CD14-positive monocyte (primary cell): Measurements from ENCODE around the gene CD177. TPM values are rescaled to one million over a fixed set of nuclear protein-coding genes. Genes with fewer than 3 reads are reported as not detected.
"Not testable (repeated sequence)": the region's sequence is repeated elsewhere in the genome, so short reads cannot be mapped to it uniquely, and the experiment has no call there.

Source experiments
- DNase-seq, 3 donors: peaks; one replicate each; pipeline ENCODE4 v3.0.0-alpha.2; 2011 to 2022
- H2AFZ ChIP-seq: 2 replicates; pipeline ENCODE4 v1.6.0; 2012; ENCODE audit warnings: mild to moderate bottlenecking, low read depth, low read length, inconsistent platforms; ENCODE audit not compliant: insufficient read depth, poor library complexity, severe bottlenecking
- H3K27ac ChIP-seq, 2 donors: 1 replicate in 1 of 2; 2 replicates in 1 of 2; pipeline ENCODE4 v1.5.1; 2012 to 2013; ENCODE audit warnings: low read length in 2 of 2, control low read depth in 1 of 2, inconsistent platforms in 1 of 2, low read depth in 1 of 2, mild to moderate bottlenecking in 1 of 2
- H3K27me3 ChIP-seq, 2 donors: one replicate each; pipeline versions ENCODE4 v1.6.0 to v1.6.1; 2011 to 2013; ENCODE audit warnings: low read length in 2 of 2; ENCODE audit not compliant: control insufficient read depth in 2 of 2, insufficient read depth in 2 of 2
- H3K36me3 ChIP-seq, 2 donors: replicated peaks in 1 of 2; 1 replicate in 1 of 2; 2 replicates in 1 of 2; pipeline versions ENCODE4 v1.5.1 to v1.6.1; 2012 to 2013; ENCODE audit warnings: low read length in 2 of 2, control low read depth in 1 of 2, inconsistent platforms in 1 of 2, mild to moderate bottlenecking in 1 of 2; ENCODE audit not compliant: insufficient read depth in 2 of 2, control insufficient read depth in 1 of 2
- H3K4me1 ChIP-seq, 2 donors: 1 replicate in 1 of 2; 2 replicates in 1 of 2; pipeline versions ENCODE4 v1.5.1 to v1.6.1; 2012 to 2013; ENCODE audit warnings: low read length in 2 of 2, control low read depth in 1 of 2, inconsistent platforms in 1 of 2, mild to moderate bottlenecking in 1 of 2, moderate library complexity in 1 of 2; ENCODE audit not compliant: insufficient read depth in 2 of 2, control insufficient read depth in 1 of 2
- H3K4me2 ChIP-seq: replicated peaks from 2 replicates; pipeline ENCODE3; 2012; ENCODE audit warnings: low read length, moderate library complexity, mild to moderate bottlenecking; ENCODE audit not compliant: poor library complexity, severe bottlenecking; ENCODE audit errors: extremely low read depth
- H3K4me3 ChIP-seq, 3 experiments: fragments of 200-600 bp in 1 of 3; sonication (generic) in 1 of 3; replicated peaks in 1 of 3; 1 replicate in 2 of 3; 2 replicates in 1 of 3; pipeline ENCODE4 v1.5.1; 2011 to 2013; ENCODE audit warnings: low read length in 3 of 3, mild to moderate bottlenecking in 3 of 3, control low read depth in 2 of 3, low read depth in 2 of 3, inconsistent platforms in 1 of 3, moderate library complexity in 1 of 3
- H3K79me2 ChIP-seq: 2 replicates; pipeline ENCODE4 v1.6.0; 2012; ENCODE audit warnings: mild to moderate bottlenecking, control low read depth, inconsistent platforms, low read length, moderate library complexity; ENCODE audit not compliant: insufficient read depth
- H3K9ac ChIP-seq: 2 replicates; pipeline ENCODE4 v1.6.0; 2017; ENCODE audit warnings: low read length, mild to moderate bottlenecking; ENCODE audit not compliant: insufficient read depth, poor library complexity, severe bottlenecking
- H3K9me3 ChIP-seq, 2 donors: replicated peaks in 1 of 2; 1 replicate in 1 of 2; 2 replicates in 1 of 2; pipeline versions ENCODE4 v1.5.1 to v1.6.1; 2012 to 2013; ENCODE audit warnings: low read length in 2 of 2, control low read depth in 1 of 2; ENCODE audit not compliant: control insufficient read depth in 1 of 2, insufficient read depth in 1 of 2
- H4K20me1 ChIP-seq: 2 replicates; pipeline ENCODE4 v1.6.0; 2012; ENCODE audit warnings: mild to moderate bottlenecking, low read length, control low read depth, moderate library complexity; ENCODE audit not compliant: insufficient read depth
- H3K27ac Mint-ChIP-seq, 7 donors: one replicate each; pipeline ENCODE4 v1.8.0; 2020; ENCODE audit warnings: mild to moderate bottlenecking in 7 of 7, mixed read lengths in 7 of 7, moderate library complexity in 6 of 7, inconsistent platforms in 2 of 7
- H3K27me3 Mint-ChIP-seq, 3 donors: one replicate each; pipeline ENCODE4 v1.8.0; 2021 to 2022; ENCODE audit warnings: low read depth in 3 of 3, mild to moderate bottlenecking in 3 of 3, mixed read lengths in 3 of 3, moderate library complexity in 3 of 3, inconsistent platforms in 1 of 3
- H3K36me3 Mint-ChIP-seq, 2 donors: one replicate each; pipeline ENCODE4 v1.8.0; 2020; ENCODE audit warnings: mixed read lengths in 2 of 2, inconsistent platforms in 1 of 2, mild to moderate bottlenecking in 1 of 2
- H3K4me1 Mint-ChIP-seq: one replicate; pipeline ENCODE4 v1.8.0; 2020; ENCODE audit warnings: mild to moderate bottlenecking, mixed read lengths
- H3K4me3 Mint-ChIP-seq, 2 donors: one replicate each; pipeline ENCODE4 v1.8.0; 2020; ENCODE audit warnings: mild to moderate bottlenecking in 2 of 2, mixed read lengths in 2 of 2, moderate library complexity in 1 of 2
- H3K9me3 Mint-ChIP-seq, 7 donors: one replicate each; pipeline ENCODE4 v1.8.0; 2020 to 2022; ENCODE audit warnings: mixed read lengths in 7 of 7, mild to moderate bottlenecking in 6 of 7, moderate library complexity in 6 of 7, inconsistent platforms in 2 of 7
- WGBS: methylation state at CpG from one replicate; pipeline ENCODE4 v1.1.5; 2013; ENCODE audit warnings: missing lambda C conversion rate; ENCODE audit not compliant: insufficient coverage; 5-methylcytosine and 5-hydroxymethylcytosine counted together
- intact Hi-C, 2 donors: fragments of 100-400 bp; cut with micrococcal nuclease; formaldehyde crosslinking; loops; one replicate each; pipeline versions ENCODE4 v1.15.0 to v1.15.1; 2023
- polyA plus RNA-seq, 3 donors: library from polyadenylated mRNA; depleted of rRNA in 1 of 3; unstranded in 2 of 3; stranded (reverse) in 1 of 3; fragments of 300-500 nt in 2 of 3; fragments of >200 nt in 1 of 3; fragmentation: Illumina TruSeq in 2 of 3; gene quantifications; 1 replicate in 2 of 3; 2 replicates in 1 of 3; pipeline ENCODE4 v1.2.3, GENCODE V29; 2012 to 2021

CD177 gene
- polyA plus RNA-seq, 3 donors, result not detected

DNA sequence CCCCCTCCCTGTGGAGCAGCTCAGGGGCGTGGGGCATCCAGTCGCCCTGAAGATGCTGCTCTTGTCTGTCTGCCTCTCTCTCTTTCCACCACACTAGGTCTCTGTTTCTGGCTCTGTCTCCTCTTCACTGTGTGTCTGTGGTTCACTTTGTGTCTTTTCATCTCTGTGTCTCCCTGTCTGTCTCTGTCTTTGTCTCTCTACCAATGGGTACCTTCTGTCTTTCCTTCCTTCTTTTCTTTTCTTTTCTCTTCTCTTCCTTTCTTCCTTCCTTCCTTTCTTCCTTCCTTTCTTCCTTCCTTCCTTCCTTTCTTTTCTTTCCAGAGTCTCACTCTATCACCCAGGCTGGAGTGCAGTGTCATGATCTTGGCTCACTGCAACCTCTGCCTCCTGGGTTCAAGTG is 13.4 kb upstream of the CD177 start:
- H3K27ac Mint-ChIP-seq, result peak overlapping the region in 1 of 7 donors; percentile 10
- H3K4me3 ChIP-seq, DNase-seq, H3K4me3 Mint-ChIP-seq, H3K36me3 Mint-ChIP-seq, H3K9ac ChIP-seq, H2AFZ ChIP-seq, H3K27me3 ChIP-seq, intact Hi-C loops, H3K27ac ChIP-seq, H3K36me3 ChIP-seq, H3K9me3 ChIP-seq, H3K4me2 ChIP-seq, H4K20me1 ChIP-seq, H3K79me2 ChIP-seq: not testable (repeated sequence)
- H3K27me3 Mint-ChIP-seq, result peaks cover 12 to 20% (median 15%) of the 10 kb centered on the region in 3 donors
- H3K9me3 Mint-ChIP-seq, result peaks cover 7 to 24% (median 21%) of the 10 kb centered on the region in 7 donors
- peaks cover 30% of the 10 kb centered on the region for H3K4me1 Mint-ChIP-seq
- peaks cover 32% of the 10 kb centered on the region in 2 donors for H3K4me1 ChIP-seq
- 100% methylated on average over 2 of the region's 2 CpGs for WGBS

DNA sequence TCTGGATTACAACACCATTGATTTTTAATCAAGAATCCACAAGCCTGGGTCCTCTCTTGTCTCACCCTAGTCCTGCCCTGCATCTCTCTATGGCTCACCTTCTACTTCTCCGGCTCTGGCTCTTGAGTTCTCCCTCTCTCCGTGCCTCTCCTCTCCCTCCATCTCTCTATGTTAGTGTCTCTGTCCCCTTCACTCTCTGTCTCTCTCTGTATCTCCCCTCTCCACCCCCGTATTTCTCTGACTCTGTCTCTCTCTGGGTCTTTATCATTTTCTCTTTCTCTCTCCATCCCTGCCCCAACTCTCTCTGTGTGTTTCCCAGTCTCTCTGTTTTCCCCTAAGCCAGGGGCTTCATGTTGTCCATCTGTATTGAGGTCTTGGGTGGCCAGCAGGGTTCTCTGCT is 12.4 kb upstream of the CD177 start:
- H3K4me3 Mint-ChIP-seq, H4K20me1 ChIP-seq, H3K4me3 ChIP-seq, intact Hi-C loops, H3K9me3 ChIP-seq, H3K27me3 ChIP-seq, H3K36me3 Mint-ChIP-seq, H3K4me2 ChIP-seq, H3K79me2 ChIP-seq, H3K36me3 ChIP-seq, H3K9ac ChIP-seq, DNase-seq, H3K27ac ChIP-seq, H2AFZ ChIP-seq: not testable (repeated sequence)
- Mint-ChIP-seq H3K27me3 (peaks cover 12 to 20% (median 17%) of the 10 kb centered on the region in 3 donors), H3K27ac (peak overlapping the region in 4 of 7 donors; percentile 43 to 92 (median 72)), H3K9me3 (peaks cover 7 to 25% (median 19%) of the 10 kb centered on the region in 7 donors), H3K4me1 (peaks cover 39% of the 10 kb centered on the region)
- WGBS, result 97% methylated on average over 3 of the region's 3 CpGs
- peaks cover 32% of the 10 kb centered on the region in 2 donors for H3K4me1 ChIP-seq

DNA sequence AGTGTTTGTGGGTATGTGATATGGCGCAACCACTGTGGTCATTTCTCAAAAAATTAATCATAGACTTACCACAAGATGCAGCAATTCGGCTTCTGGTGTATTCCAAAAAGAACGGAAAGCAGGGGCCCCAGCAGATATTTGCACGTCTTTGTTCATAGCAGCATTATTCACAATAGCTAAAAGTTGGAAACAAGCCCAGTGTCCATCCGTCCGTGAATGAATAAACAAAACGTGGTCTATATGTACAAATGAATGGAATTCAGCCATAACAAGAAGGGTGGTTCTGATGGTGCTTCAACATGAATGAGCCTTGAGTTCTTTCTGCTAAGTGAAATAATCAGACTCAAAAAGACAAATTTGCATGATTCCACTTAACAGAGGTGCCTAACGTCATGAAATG is 11.4 kb upstream of the CD177 start:
- H3K9me3 Mint-ChIP-seq, result peaks cover 9 to 28% (median 20%) of the 10 kb centered on the region in 7 donors
- H3K4me2 ChIP-seq, H3K27me3 ChIP-seq, H3K4me3 ChIP-seq, H4K20me1 ChIP-seq, H2AFZ ChIP-seq, H3K36me3 ChIP-seq, H3K79me2 ChIP-seq, H3K36me3 Mint-ChIP-seq, H3K9ac ChIP-seq, intact Hi-C loops: not testable (repeated sequence)
- peak; percentile 49 to 71 (median 55) for DNase-seq
- peak overlapping the region in 1 of 2 donors; percentile 36 for H3K27ac ChIP-seq
- H3K4me3 Mint-ChIP-seq, result peak overlapping the region in 1 of 2 donors; percentile 69
- peaks cover 13 to 20% (median 14%) of the 10 kb centered on the region in 3 donors for H3K27me3 Mint-ChIP-seq
- peaks cover 32% of the 10 kb centered on the region in 2 donors for H3K4me1 ChIP-seq
- WGBS, result no CpG with 5 or more reads among the region's 8 CpGs
- peaks cover 0 to 13% of the 10 kb centered on the region in 2 donors for H3K9me3 ChIP-seq
- peaks cover 40% of the 10 kb centered on the region for H3K4me1 Mint-ChIP-seq
- H3K27ac Mint-ChIP-seq, result peak overlapping the region; percentile 54 to 95 (median 82)

DNA sequence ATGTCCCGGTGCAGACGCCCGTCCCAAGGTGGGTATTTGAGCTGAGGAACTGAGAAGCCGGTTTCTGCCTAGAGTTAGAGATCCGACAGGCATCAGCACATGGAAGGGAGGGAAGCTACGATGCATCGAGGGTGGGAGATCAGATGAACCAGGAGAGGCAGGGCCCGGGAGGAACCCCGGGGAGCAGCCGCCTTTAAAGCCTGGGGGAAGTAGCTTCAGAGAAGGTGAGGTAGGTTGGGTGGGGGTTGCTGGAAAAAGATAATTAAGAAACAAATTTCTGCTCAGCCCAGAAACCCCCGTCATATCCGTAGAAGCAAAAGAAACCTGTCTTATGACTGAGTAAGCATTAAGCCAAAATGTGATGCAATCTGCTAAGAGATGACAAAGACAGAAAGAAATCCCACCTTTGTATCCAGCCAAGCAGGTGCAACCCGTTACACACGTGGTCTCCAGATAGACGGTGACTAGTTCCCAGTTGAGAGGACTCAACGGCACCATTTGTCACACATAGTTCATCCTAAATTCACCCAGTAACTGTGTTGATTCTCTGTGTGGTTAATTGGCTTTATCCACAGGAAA is 9.1 kb upstream of the CD177 start:
- H3K36me3 Mint-ChIP-seq, H3K4me3 ChIP-seq, H3K27ac ChIP-seq, H4K20me1 ChIP-seq, H3K27me3 ChIP-seq, intact Hi-C loops, H3K79me2 ChIP-seq, H3K36me3 ChIP-seq, H3K9ac ChIP-seq, H3K4me3 Mint-ChIP-seq, H2AFZ ChIP-seq, H3K4me2 ChIP-seq: not testable (repeated sequence)
- Mint-ChIP-seq H3K27ac (peak overlapping the region in 2 of 7 donors; percentile 31 to 41), H3K9me3 (peaks cover 13 to 35% (median 23%) of the 10 kb centered on the region in 7 donors), H3K27me3 (peaks cover 10 to 19% (median 10%) of the 10 kb centered on the region in 3 donors), H3K4me1 (peaks cover 40% of the 10 kb centered on the region)
- peak in 1 of 3 donors; percentile 36 for DNase-seq
- WGBS, result 88% methylated on average over 8 of the region's 16 CpGs
- peaks cover 32 to 35% of the 10 kb centered on the region in 2 donors for H3K4me1 ChIP-seq
- H3K9me3 ChIP-seq, result peaks cover 0 to 16% of the 10 kb centered on the region in 2 donors
